DMS114 treated with DMSO at 0.1 percent for 48 hours (cell line): ENCODE results near the gene FASLG.
"Not testable (repeated sequence)": the region's sequence is repeated elsewhere in the genome, so short reads cannot be mapped to it uniquely, and the experiment has no call there.

Source experiments
- DNase-seq: peaks from one replicate; lab custom pipeline; 2025; ENCODE audit not compliant: unreplicated experiment; lab: John Stamatoyannopoulos, UW

The FASLG gene

DNA sequence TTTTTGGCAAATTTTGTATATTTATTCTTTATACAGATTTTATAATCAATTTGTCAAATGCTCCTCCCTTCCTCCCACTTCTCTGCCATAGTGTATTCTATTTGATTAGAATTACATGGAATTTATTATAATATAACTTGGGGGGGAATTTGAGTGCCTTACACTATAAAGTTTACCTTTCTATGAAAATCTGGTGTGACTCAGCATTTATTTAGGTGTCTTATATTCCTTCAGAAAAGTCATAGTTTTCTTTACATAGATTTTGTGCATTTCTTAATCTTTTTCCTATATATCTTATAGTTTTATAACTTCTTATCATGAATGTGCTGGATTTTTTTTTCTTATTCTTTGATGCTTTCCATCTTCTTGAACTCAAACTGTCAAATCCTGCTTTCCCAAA is 21.3 kb downstream of the FASLG start:
- DNase-seq = no peak

DNA sequence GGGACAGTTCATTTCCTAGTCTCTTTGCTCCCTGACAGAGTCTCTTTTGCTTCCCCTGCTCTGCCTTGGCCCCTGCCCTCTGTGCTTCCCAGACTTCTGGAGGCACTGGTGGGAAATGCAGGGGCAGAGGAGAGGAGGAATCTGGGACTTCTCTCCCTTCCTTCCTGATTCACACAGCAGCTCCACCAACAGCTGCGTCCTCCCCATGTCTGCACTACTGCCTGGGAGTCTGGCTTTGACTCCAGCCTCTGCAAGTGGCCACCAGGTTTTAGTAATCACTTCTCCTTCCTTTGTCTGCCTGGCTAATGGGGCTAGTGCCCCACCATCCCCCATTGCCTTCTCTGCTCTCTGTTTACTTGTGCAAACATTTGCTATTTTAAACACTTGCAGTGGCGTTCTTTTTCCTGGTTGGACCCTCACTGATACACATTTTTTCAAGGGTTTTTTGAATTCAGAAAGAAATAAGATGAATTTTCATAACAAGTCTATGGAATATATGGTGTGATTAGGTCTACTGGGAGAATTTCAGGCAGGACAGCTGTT is 21.9 kb downstream of the FASLG start:
- DNase-seq = no peak

DNA sequence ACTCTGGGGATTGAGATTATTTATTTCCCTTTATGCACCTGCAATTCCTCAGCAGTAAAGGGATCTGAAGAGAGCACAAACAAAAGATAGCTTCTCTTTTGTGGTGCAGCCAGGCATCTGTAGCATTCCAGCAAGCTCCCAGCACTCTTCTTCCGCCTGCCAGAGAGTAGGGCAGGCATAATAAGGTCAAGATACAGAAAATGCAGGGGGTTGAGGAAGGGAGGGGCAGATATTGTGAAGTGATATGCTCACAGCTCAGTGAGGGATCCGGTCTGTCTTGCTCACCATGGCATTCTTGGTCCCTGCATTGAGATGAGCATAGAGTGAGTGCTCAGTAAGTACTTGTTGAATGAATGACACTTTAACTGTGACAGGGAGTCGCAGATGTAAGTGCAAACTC is 23.9 kb downstream of the FASLG start:
- no peak for DNase-seq

DNA sequence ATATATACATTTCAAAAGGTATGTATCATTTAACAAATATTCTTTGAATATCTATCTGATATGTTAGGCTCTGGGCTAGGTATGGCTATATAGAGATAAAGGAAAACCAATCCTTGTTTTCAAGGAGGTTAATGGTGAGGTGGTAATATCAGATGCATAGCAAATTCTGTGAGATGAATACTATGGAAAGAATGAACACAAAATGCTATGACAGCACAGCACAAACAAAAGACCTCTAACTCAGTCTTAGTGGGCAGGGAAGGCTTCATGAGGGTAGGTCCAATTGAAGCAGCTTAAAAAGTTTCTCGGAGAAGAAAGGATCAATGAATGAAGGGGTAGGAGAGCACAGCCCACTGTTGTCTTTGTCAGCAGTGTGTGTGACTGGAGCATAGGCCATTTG is 27.2 kb downstream of the FASLG start:
- DNase-seq = no peak

DNA sequence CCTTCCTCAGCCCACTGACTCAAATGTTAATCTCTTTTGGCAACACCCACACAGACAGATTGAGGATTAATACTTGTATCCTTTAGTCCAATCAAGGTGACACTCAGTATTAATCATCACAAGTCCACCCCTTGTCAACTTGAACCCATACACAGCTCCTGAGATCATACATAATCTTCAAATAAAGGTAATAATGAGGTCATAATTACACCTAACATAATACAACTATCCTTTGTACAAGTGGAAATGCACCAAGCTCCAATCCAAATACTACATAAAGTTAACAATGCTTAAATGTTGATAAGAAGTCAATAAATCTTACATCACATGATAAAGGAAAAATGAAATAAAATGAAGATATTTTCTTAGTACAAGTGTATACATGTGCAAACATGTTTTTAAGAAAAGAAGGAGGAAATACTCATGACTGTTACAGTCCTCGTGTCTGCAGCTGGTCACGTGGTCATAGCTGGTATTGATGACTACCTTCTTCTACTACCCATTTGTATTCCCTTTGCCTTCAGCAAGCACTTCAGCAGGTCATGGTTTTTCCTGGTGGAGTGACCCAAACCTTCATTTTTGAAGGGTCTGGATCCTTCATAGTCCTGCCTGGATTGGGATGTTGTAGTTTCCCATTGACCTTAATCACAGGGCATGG is 29.7 kb downstream of the FASLG start:
- not testable (repeated sequence) for DNase-seq

DNA sequence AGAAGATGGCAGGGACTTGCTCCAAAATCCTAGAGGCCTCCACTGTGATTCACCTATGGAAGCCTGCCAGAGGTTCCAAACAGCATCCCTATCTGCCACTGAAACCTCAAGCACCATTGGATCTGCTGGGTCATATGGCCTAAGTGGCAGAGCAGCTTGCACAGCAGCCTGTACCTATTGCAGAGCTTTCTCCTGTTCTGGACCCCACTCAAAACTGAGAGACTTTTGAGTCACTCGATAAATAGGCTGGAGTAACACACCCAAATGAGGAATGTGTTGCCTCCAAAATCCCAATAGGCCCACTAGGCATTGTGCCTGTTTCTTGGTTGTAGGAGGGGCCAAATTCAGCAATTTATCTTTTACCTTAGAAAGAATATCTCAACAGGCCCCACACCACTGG is 32.0 kb downstream of the FASLG start:
- DNase-seq = not testable (repeated sequence)

DNA sequence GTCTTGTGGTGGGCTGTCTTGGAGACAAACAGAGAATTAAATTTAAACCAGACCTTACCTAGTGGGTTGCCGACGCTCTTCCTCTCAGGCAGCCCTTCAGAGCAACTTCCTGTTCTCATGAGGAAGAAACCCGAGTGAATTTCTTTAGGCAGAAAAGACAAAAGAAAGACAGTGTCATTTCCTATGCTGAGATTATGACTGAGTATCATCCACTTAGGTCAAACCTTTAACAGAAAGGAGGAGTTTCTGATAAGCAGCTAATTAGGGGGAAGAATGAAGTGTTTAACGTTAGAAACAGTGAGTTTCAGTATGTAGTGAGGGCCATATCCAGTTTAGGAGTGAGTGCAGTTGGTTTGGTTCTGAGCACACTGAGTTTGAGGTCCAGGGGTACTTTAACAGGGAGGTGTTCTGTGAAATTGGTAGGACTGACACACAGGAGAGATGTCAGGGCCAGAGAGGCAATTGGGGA is 38.7 kb downstream of the FASLG start:
- DNase-seq = no peak

DNA sequence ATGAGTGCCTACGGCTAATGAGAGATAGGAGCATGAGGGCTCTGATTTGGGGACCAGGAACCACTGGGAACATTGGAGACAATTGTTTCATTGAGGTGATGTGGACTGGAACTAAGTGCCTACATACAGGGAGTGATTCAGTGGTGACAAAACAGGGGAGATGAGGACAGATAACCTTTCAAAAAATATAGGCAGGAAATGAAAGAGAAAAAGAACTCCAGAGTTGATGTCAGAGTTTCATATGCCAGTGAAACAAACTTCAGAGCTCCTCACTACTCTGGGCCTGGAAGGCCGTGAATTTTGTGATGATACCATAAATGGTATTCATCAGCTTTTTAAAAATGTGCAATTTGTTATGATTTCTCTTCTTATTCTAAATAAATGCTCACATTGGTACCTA is 39.3 kb downstream of the FASLG start:
- DNase-seq = no peak

DNA sequence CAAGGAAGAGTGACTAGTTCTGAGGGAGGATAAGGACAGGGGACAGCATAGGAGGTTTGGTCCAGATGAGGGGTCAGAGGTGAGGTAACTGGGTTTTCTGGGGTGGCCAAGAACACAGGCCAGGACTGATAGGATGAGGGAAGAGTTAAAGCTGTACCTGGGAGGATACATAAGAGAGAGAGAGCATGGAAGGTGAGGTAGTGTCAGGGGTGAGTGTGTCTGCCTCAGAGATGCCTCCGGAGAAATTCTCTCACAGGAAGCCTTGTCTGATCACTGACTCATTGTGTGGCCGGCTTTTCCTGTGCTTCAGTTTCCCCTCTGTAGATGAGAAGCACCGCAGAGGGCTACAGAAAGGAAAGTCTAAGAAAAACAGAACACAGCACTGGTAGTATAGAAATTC is 40.2 kb downstream of the FASLG start:
- DNase-seq = no peak

DNA sequence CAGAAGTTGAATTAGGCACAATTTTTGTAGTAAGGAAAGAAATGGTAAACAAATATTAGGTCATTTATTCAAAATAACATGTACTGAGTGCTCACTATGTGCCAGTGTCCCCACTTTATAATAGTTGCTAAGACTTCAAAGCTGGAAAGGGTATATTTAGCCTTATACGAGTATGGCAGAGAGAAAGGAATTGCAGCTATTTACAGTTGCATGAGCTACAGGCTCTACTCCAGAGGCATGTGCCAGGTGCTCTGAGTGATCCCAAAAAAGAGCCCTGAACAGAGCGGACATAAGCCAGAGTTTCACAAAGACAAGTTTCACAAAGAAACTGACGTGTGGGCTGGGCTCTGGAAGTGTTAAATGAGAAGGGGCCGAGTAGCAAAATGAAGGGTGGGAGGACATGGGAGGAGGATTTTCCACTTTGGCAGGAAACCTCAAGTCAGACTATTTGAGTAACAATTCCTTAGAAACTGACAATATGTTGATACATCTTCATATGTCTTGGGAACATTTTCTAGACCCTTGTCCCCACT is 40.9 kb downstream of the FASLG start:
- no peak for DNase-seq

DNA sequence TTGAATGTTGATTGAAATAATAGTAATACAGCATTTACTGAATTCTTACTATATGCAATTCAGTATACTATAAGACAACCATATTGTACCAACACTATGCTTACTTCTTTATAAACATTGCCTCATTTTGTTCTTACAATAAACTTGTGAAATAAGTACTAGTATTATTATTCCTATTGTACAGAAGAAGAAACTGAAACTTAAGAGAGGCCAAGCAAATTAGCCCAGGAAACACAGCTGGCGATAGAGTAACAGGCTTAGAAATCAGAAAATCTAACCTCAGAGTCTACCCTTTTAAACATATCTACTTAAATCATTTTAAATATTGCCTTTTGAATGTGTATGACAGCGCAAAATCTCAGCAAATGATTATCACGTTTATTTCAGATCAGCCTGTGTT is 41.7 kb downstream of the FASLG start:
- no peak for DNase-seq

DNA sequence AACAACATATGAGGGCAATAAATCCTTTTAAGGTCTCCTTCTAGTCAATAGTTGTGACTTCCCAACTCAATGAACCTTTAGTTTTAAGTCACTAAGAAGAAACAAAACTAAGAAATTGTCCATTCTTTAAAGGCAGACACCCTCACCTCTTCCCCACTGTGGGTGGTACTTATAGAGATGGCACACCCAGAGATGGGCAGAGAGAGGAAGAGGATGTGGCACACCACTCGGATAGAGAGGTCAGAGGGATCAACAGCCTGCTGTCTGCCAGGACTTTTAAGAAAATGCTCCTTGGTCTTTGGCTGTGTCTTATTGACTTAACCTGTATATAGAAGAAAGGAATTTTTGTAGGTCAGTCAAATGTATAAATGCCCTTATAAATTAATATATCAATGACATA is 45.1 kb downstream of the FASLG start:
- DNase-seq = no peak

DNA sequence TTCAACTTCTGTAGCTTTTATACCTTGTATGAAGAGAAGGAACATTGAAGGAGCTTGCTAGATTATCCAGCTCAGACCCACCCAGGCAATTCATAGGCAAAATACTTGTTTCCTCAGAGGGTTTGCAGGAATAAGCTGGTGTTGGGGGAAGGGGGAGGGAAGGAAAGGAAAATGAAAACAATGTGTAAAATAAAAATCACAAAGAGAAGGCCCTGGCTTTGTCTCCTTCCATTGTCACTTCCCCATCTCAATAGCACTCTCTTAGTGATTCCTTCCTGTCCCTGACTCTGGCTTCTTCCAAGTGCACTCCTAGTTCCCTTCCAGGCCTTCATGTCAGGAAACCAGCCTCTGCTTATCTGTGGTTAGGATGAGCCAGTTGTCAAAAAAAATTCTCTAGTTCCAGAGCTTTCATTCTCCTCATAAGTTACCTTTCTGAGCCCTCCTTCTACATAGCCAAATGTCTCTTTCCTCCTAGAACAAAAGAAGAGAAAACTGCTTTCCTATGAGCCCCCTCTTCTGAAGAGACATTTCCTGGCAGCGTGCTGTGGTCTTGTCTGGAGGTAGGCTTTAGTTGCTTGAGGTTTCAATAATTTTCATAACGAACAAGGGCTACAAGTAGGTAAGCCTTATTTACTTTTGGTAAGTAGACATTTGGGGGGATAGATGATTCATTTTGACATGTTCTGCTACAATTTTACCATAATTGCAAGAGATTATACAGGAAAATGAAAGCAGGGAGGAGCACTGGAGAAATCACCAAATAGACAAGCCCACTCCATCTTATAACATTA is 45.7 kb downstream of the FASLG start:
- no peak for DNase-seq

DNA sequence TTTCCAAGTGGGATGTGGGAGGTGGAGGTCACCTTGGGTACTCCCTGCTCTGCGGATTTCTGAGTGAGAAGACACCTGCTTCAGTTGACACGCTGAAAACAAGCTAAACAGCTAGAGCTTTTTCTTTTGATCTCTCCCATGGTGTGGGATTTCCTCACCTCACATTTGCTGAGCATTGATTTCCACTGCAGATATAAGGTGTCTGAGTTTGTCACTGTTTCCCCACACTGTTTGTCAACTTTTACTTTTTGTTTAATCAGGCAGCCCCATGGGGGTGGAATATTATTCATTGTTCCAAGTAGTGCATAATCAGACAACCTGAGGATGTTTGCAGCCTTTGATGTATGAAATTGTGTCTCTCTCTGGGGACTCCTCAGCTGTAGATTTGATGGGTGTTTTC is 49.5 kb downstream of the FASLG start:
- no peak for DNase-seq

DNA sequence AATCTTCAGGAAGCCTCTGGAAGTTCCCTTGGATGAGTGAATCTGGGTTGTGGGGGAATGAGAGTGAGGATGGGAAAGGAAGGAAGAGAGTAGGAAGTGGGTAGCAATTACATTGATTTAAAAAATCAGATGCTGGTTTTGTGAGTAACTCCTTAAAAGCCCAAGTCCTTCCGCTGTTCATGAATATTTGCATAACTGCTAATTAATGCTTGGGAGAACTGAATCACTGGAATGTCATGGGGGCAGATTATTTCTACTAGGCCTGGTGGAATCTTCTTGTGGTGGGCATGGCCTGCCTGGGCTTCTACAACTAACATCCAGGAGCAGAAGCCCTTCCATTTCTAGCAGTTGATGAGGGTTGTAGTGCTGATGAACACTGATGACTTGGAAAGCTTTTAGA is 52.7 kb downstream of the FASLG start:
- DNase-seq = no peak

DNA sequence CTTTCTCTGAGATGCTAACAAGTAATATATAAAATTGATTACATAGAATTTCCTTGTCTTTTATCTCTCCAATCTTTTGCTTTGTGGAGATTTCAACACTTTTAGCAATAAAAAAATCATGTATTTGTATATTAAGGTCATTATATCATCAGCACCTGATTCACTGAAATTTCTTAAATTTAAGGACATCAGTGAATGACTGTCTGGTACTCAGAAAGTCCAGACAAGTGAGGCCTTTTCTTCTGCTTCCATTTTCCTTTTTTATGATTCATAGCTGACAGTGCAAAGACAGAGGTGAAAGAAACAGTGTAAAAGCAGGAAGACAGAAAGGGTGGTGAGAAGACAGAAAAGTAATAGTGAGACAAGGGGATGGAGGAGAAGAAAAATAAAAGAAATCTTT is 54.6 kb downstream of the FASLG start:
- DNase-seq = no peak
